BLaER1 treated with 17β-estradiol and CSF1 and Interleukin-3, amounts not matched to agents 10 nM and 100 nM (cell line): ENCODE results near the gene LIPK.

ENCODE experiments used
- H3K27ac ChIP-seq, 11 experiments: shearing (Covaris generic); formaldehyde crosslinking; 2 replicates each; pipeline ENCODE4 v1.8.1; 2022
- H3K27me3 ChIP-seq, 11 experiments: shearing (Covaris generic); formaldehyde crosslinking; 2 replicates each; pipeline ENCODE4 v1.8.1; 2022
- H3K36me3 ChIP-seq, 11 experiments: shearing (Covaris generic); formaldehyde crosslinking; 2 replicates each; pipeline ENCODE4 v1.8.1; 2022
- H3K4me1 ChIP-seq, 10 experiments: shearing (Covaris generic); formaldehyde crosslinking; 2 replicates each; pipeline ENCODE4 v1.8.1; 2022
- H3K4me2 ChIP-seq, 11 experiments: shearing (Covaris generic); formaldehyde crosslinking; 2 replicates each; pipeline ENCODE4 v1.8.1; 2022
- H3K4me3 ChIP-seq, 10 experiments: shearing (Covaris generic); formaldehyde crosslinking; 2 replicates each; pipeline ENCODE4 v1.8.1; 2022
- H3K9ac ChIP-seq, 11 experiments: shearing (Covaris generic); formaldehyde crosslinking; 2 replicates each; pipeline ENCODE4 v1.8.1; 2022
- H3K9me3 ChIP-seq, 11 experiments: shearing (Covaris generic); formaldehyde crosslinking; replicated peaks in 1 of 11; 2 replicates each; pipeline ENCODE4 v1.8.1; 2022
- H4K20me1 ChIP-seq, 11 experiments: shearing (Covaris generic); formaldehyde crosslinking; 2 replicates each; pipeline ENCODE4 v1.8.1; 2022
- Cebpa-rat ChIP-seq, 11 experiments: shearing (Covaris generic); IDR thresholded peaks; 2 replicates each; pipeline ENCODE4 v1.8.1; 2022

The LIPK gene

GRCh38 chr10:88762906-88763305 lies 56.9 kb downstream of the LIPK start:
- no peak overlapping the region for H3K9ac ChIP-seq
- no peak for TF ChIP-seq Cebpa-rat (IDR thresholded peaks at IDR 0.05)
- peaks cover 0 to 21% (median 4%) of the 10 kb centered on the region in 10 experiments; a peak in 9 of 20 replicates for H3K4me1 ChIP-seq
- H4K20me1 ChIP-seq, result no peaks in the 10 kb centered on the region
- H3K9me3 ChIP-seq, result no peaks in the 10 kb centered on the region
- H3K4me2 ChIP-seq, result no peak overlapping the region
- H3K27ac ChIP-seq, result no peak overlapping the region
- no peak overlapping the region for H3K4me3 ChIP-seq
- no peaks in the 10 kb centered on the region for H3K27me3 ChIP-seq
- no peaks in the 10 kb centered on the region for H3K36me3 ChIP-seq

GRCh38 chr10:88763441-88763840 lies 57.4 kb downstream of the LIPK start:
- no peak overlapping the region for H3K4me2 ChIP-seq
- H3K4me3 ChIP-seq, result no peak overlapping the region
- no peaks in the 10 kb centered on the region for H4K20me1 ChIP-seq
- no peaks in the 10 kb centered on the region for H3K27me3 ChIP-seq
- no peak for TF ChIP-seq Cebpa-rat (IDR thresholded peaks at IDR 0.05)
- no peaks in the 10 kb centered on the region for H3K36me3 ChIP-seq
- H3K27ac ChIP-seq, result no peak overlapping the region
- H3K4me1 ChIP-seq, result peaks cover 0 to 21% (median 4%) of the 10 kb centered on the region in 10 experiments; a peak in 9 of 20 replicates
- H3K9ac ChIP-seq, result no peak overlapping the region
- no peaks in the 10 kb centered on the region for H3K9me3 ChIP-seq

DNA sequence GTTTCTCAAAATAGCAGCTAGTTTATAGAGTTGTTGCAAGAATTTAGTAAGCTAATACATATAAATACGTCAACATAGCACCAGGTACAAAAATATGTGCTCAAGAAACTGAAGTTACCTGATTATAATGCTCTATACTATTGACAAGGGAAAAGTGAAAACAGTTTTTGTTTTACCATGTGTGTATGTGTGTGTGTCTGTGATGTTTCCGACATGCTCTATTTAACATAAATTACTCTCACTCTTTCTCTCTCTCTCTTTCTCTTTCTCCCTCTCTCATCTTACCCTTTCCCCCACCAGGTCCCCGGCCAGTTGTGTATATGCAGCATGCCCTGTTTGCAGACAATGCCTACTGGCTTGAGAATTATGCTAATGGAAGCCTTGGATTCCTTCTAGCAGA lies 58.1 kb downstream of the LIPK start:
- Histone ChIP-seq H3K27ac (no peak overlapping the region), H3K9me3 (no peaks in the 10 kb centered on the region), H3K4me1 (peaks cover 0 to 20% (median 4%) of the 10 kb centered on the region in 10 experiments; a peak in 9 of 20 replicates), H3K4me2 (no peak overlapping the region), H4K20me1 (no peaks in the 10 kb centered on the region), H3K4me3 (no peak overlapping the region), H3K9ac (no peak overlapping the region), H3K36me3 (no peaks in the 10 kb centered on the region), H3K27me3 (no peaks in the 10 kb centered on the region)
- no peak for TF ChIP-seq Cebpa-rat (IDR thresholded peaks at IDR 0.05)

DNA sequence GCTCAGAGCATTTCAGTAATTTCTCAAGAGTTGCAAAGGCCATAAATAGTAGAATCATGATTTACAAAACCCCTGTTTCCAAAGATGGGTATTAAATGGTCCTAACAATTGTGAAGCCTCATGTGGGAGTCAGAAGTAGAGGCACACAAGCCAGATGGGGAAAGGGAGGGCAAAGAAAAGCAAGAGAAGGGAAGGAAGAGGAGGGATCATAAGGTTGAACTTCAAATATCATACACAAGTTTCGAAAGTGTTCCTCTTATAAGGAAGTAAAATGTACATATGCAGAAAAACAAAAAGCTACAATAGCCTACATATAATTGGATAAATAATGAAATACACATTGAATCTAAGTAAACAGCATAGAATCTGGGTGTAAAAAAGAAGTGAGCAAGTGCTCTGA lies 59.8 kb downstream of the LIPK start:
- TF ChIP-seq Cebpa-rat (IDR thresholded peaks at IDR 0.05), result no peak
- Histone ChIP-seq H3K27me3 (no peaks in the 10 kb centered on the region), H3K27ac (no peak overlapping the region), H3K9me3 (no peaks in the 10 kb centered on the region), H3K9ac (no peak overlapping the region), H3K36me3 (no peaks in the 10 kb centered on the region), H3K4me2 (peak overlapping the region in 4 of 11 experiments; percentile 1 to 28 (median 12); a peak in 5 of 22 replicates), H3K4me3 (no peak overlapping the region), H4K20me1 (no peaks in the 10 kb centered on the region), H3K4me1 (peaks cover 0 to 10% (median 2%) of the 10 kb centered on the region in 10 experiments; a peak in 7 of 20 replicates)

DNA sequence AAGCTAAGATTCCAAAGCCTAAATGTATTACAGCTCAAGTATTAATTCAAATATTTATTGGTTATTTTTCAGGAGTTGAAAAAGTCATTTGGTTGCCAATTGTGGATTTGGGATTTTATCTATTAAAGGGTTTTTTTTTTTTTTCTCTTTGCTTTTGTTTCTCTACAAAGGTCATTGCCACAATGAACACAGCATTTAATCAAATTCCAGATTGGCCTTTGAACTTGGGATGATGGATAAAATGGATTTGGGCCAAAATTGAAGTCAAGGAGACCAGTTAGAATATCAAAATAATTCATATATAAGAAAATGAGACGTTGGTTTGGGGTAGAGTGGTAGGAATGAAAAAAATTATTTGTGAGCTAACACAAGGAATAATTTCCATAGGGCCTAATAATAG lies 63.3 kb downstream of the LIPK start:
- Histone ChIP-seq H3K27me3 (no peaks in the 10 kb centered on the region), H3K4me1 (peaks cover 0 to 10% (median 2%) of the 10 kb centered on the region in 10 experiments; a peak in 7 of 20 replicates), H3K27ac (no peak overlapping the region), H3K36me3 (no peaks in the 10 kb centered on the region), H3K4me2 (no peak overlapping the region), H3K9me3 (peaks cover 0 to 17% (median 5%) of the 10 kb centered on the region in 11 experiments; a peak in 11 of 22 replicates), H3K9ac (no peak overlapping the region), H3K4me3 (no peak overlapping the region), H4K20me1 (no peaks in the 10 kb centered on the region)
- TF ChIP-seq Cebpa-rat (IDR thresholded peaks at IDR 0.05), result no peak

DNA sequence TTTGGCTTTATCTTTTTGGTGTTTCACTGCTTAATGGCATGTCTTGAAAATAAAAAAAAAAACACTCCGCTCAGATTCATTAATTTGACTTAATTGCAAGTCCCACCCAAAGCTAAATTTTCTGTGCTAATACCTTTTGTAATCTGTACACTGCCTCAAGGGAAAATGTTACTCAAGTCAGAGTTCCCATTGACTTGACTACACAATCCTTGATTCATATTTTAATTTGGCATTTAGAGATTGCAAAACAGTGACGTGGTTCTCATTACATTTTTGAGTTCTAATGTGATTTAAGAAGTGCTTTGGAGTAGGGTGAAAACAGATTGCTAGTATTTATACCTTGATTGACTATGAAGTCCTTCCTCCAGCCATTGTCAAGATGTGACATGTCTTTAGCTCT lies 75.2 kb downstream of the LIPK start:
- no peak for TF ChIP-seq Cebpa-rat (IDR thresholded peaks at IDR 0.05)

DNA sequence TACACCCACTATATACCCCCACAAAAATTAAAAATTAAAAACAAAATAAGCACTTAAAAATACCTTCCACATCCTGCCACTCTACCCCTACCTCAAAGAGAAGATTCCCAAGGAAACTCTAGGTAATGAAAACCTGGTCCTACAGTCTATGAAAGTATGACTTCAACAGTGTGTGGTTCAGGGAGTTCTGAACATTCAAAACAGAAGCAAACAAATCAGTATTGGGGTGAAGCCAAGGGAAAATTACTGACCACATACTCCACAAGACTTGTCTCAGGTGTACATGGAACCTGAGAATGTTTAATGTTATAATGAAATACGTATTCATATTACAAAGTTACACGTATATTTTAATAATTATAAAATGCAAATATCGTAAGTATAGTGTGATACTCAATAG lies 76.2 kb downstream of the LIPK start:
- TF ChIP-seq Cebpa-rat (IDR thresholded peaks at IDR 0.05), result no peak
- no peak overlapping the region for H3K9ac ChIP-seq
- H3K4me1 ChIP-seq, result peaks cover 3 to 6% (median 4%) of the 10 kb centered on the region in 10 experiments; a peak in 8 of 20 replicates
- H3K4me3 ChIP-seq, result no peak overlapping the region
- no peaks in the 10 kb centered on the region for H3K9me3 ChIP-seq
- H4K20me1 ChIP-seq, result no peaks in the 10 kb centered on the region
- H3K27ac ChIP-seq, result no peak overlapping the region
- no peaks in the 10 kb centered on the region for H3K27me3 ChIP-seq
- no peak overlapping the region for H3K4me2 ChIP-seq
- no peaks in the 10 kb centered on the region for H3K36me3 ChIP-seq

More for the DNA sequence above, 75.2 kb downstream of the LIPK start:
- H3K27ac ChIP-seq, result no peak overlapping the region
- H3K4me3 ChIP-seq, result no peak overlapping the region
- no peaks in the 10 kb centered on the region for H3K27me3 ChIP-seq
- H4K20me1 ChIP-seq, result no peaks in the 10 kb centered on the region
- peaks cover 3 to 6% (median 4%) of the 10 kb centered on the region in 10 experiments; a peak in 8 of 20 replicates for H3K4me1 ChIP-seq
- H3K9ac ChIP-seq, result no peak overlapping the region
- no peak overlapping the region for H3K4me2 ChIP-seq
- H3K9me3 ChIP-seq, result no peaks in the 10 kb centered on the region
- no peaks in the 10 kb centered on the region for H3K36me3 ChIP-seq

DNA sequence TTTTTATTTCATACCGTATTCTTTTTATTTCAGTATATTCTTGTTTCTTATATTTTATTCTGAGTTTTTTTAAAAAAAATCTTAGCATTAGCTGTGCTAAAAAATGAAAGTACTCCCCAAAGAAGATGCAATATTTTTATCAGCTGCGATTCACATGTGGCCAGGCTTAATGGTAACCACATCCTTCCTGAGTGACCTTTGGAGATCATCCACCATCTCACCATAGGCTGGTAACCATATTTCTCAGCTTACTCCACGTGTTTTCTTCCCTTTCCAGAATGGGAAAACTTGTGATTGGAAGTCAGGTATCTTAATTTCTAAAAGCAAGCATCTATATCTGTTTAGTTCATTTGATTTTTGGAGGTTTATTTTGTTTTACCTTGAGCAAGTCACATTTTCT lies 77.7 kb downstream of the LIPK start:
- Histone ChIP-seq H3K4me1 (peaks cover 3 to 6% (median 4%) of the 10 kb centered on the region in 10 experiments; a peak in 8 of 20 replicates), H3K27ac (no peak overlapping the region), H3K9me3 (no peaks in the 10 kb centered on the region), H4K20me1 (no peaks in the 10 kb centered on the region), H3K9ac (no peak overlapping the region), H3K27me3 (no peaks in the 10 kb centered on the region), H3K36me3 (no peaks in the 10 kb centered on the region), H3K4me2 (peak overlapping the region in 10 of 11 experiments; percentile 19 to 53 (median 35); a peak in 9 of 22 replicates), H3K4me3 (no peak overlapping the region)
- no peak for TF ChIP-seq Cebpa-rat (IDR thresholded peaks at IDR 0.05)

DNA sequence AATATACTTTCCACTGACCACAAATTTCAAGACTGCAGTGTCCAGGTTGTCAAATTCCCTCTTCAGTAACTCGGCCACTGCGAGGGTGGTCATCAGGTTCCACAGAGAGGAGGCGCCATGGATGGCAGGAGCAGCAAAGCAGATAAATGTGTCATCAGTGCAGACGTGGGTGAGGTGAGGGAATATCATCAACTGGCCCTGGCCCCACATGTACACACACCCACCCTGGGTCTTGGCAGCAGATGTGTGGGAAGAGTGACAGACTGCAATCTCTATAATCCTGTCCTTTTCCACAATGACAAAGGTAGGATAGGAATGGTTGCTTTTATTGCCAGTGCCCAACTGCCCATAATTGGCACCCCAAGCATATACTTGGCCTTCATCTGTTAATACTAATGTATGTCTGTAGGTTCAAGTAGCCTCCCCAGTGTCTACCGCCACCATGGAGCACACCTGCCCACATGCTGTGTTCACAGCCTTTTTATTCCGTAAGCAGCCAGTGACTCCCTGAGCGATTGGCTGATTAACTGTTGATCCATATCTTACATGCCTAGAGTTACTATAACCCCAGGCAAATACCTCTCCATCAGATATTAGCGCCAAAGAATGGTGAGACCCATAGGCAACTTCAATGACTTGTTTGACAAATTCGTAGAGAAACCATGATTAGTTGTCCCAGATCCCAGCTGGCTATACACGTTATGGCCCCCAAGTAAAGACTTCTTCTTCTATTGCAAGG lies 80.2 kb downstream of the LIPK start:
- H3K27ac ChIP-seq, result no peak overlapping the region
- no peaks in the 10 kb centered on the region for H3K36me3 ChIP-seq
- TF ChIP-seq Cebpa-rat (IDR thresholded peaks at IDR 0.05), result no peak
- H3K4me3 ChIP-seq, result no peak overlapping the region
- H3K9me3 ChIP-seq, result no peaks in the 10 kb centered on the region
- peaks cover 3 to 6% (median 4%) of the 10 kb centered on the region in 10 experiments; a peak in 8 of 20 replicates for H3K4me1 ChIP-seq
- H3K4me2 ChIP-seq, result no peak overlapping the region
- H3K27me3 ChIP-seq, result no peaks in the 10 kb centered on the region
- H3K9ac ChIP-seq, result no peak overlapping the region
- no peaks in the 10 kb centered on the region for H4K20me1 ChIP-seq

- no peak overlapping the region for H3K4me2 ChIP-seq
- H3K9me3 ChIP-seq, result no peaks in the 10 kb centered on the region
- peaks cover 4 to 15% (median 5%) of the 10 kb centered on the region in 10 experiments; a peak in 13 of 20 replicates for H3K4me1 ChIP-seq
- no peaks in the 10 kb centered on the region for H4K20me1 ChIP-seq
- H3K9ac ChIP-seq, result no peak overlapping the region
- H3K27ac ChIP-seq, result no peak overlapping the region
- TF ChIP-seq Cebpa-rat (IDR thresholded peaks at IDR 0.05), result no peak
- no peaks in the 10 kb centered on the region for H3K36me3 ChIP-seq
- no peak overlapping the region for H3K4me3 ChIP-seq
- no peaks in the 10 kb centered on the region for H3K27me3 ChIP-seq
Measured at GRCh38 chr10:88787463-88787862, 81.4 kb downstream of the LIPK start.
